ENCODE data around the gene CAD. TPM values are rescaled to one million over a fixed set of nuclear protein-coding genes. Genes with fewer than 3 reads are reported as not detected.

CAD gene
- total RNA-seq, 1 donor: 30.8 TPM

DNA sequence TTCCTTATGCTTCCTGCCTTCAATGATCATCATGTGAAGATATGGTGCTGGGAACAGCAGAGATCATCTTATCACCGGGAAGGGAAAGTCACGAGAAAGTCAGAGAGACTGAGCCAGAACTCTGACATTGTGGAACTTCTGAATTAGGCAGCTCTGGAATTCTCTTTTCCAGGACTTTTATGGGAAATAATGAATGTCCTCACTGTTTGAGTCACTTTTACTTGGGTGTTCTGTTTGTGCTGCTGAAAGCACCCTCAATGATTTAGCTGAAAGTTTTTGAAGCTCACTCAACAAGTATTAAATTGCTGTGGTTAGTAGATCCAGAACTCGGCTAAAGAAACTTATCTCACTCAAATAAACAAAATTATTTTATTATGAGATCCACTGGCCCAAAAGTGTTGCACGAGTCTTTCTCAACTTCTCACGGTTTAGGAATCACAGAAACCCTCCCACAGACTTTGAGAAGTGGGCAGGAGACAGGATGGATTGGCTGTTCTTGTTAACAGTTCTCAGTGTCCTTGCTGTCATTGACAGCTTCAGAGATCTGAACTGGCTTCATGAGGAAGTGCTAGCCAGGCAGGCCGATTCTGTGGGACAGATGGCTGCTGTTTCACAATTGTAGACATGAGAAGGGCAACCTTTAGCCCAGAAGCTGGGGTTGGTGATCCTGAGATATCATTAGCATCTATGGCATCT lies 31.7 kb upstream of the CAD start:
- Histone ChIP-seq H3K79me2 (ENCODE audit: insufficient read depth, low read length) (no peaks in the 10 kb centered on the region), H3K4me2 (ENCODE audit: insufficient read depth, low read length) (peak overlapping the region; percentile 42), H4K20me1 (ENCODE audit: insufficient read depth, low read length) (no peaks in the 10 kb centered on the region), H3K9me3 (ENCODE audit: low read depth, low read length) (no peaks in the 10 kb centered on the region), H2AFZ (ENCODE audit: low read length) (peak overlapping the region; percentile 20), H3K4me1 (ENCODE audit: insufficient read depth, low read length) (peaks cover 73% of the 10 kb centered on the region), H3K36me3 (ENCODE audit: insufficient read depth, low read length) (no peaks in the 10 kb centered on the region), H3K27ac (ENCODE audit: low read depth, low read length) (peak overlapping the region; percentile 90), H3K27me3 (ENCODE audit: insufficient read depth, low read length) (no peaks in the 10 kb centered on the region), H3K4me3 (ENCODE audit: insufficient read depth, low read length) (peak overlapping the region; percentile 9)
- peak; percentile 81 for DNase-seq (ENCODE audit: insufficient read length, low spot score, missing footprints)
- no peak for TF ChIP-seq CTCF (IDR thresholded peaks at IDR 0.05; ENCODE audit: extremely low read depth, low read depth, low read length)

DNA sequence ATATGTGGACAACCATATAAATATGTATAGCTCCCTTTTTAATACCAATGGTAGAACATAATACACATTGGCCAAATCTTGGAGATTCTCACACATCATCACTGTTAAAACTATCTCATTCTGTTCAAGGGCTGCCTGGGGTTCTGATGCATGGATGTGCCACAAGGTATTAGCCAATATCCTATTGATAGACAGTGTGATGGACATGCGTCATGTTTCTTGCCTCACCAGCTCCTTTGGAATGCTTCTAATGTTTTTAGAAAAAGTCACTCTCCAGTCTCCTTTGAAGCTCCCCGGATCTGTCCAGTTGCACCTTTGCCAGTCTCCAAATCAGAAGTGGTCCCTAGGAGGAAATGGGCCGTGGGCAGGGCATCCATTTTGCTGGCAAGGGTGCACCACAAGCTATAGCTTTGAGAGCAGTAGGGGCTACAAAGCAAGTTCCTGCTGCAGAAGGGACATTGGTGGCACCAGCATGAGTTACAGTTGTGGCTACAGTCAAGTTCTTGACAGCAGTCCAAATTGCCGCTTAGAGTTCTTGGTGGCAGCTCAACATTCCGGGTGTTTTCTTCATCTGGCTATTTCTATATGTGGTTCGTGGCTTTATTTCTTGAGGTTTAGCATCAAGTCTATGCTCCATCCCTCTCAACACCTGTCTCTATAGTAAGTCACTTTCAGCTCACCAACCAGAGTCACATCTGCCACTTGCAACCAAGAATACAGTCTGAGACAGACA lies 30.4 kb upstream of the CAD start:
- H3K79me2 ChIP-seq (ENCODE audit: insufficient read depth, low read length): no peaks in the 10 kb centered on the region
- H3K4me2 ChIP-seq (ENCODE audit: insufficient read depth, low read length): no peak overlapping the region
- H3K4me3 ChIP-seq (ENCODE audit: insufficient read depth, low read length): no peak overlapping the region
- H3K27ac ChIP-seq (ENCODE audit: low read depth, low read length): peak overlapping the region; percentile 90
- H3K27me3 ChIP-seq (ENCODE audit: insufficient read depth, low read length): no peaks in the 10 kb centered on the region
- TF ChIP-seq CTCF (IDR thresholded peaks at IDR 0.05; ENCODE audit: extremely low read depth, low read depth, low read length): no peak
- no peak overlapping the region for H2AFZ ChIP-seq (ENCODE audit: low read length)
- no peaks in the 10 kb centered on the region for H3K36me3 ChIP-seq (ENCODE audit: insufficient read depth, low read length)
- no peaks in the 10 kb centered on the region for H3K9me3 ChIP-seq (ENCODE audit: low read depth, low read length)
- H3K4me1 ChIP-seq (ENCODE audit: insufficient read depth, low read length): peaks cover 60% of the 10 kb centered on the region
- no peaks in the 10 kb centered on the region for H4K20me1 ChIP-seq (ENCODE audit: insufficient read depth, low read length)
- no peak for DNase-seq (ENCODE audit: insufficient read length, low spot score, missing footprints)

DNA sequence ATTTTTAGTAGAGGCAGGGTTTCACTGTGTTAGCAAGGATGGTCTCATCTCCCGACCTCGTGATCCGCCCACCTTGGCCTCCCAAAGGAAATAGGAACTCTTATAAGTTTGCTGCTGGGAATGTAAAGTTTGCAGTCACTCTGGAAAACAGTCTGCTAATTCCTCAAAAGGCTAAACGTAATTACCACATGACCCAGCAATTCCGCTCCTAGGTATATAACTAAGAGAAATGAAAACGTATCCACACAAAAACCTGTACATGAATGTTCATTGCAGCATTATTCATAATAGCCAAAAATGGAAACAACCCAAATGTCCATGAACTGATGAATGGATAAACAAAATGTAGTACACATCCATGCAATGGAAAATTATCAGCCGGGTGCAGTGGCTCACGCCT lies 27.2 kb upstream of the CAD start:
- Histone ChIP-seq H3K9me3 (ENCODE audit: low read depth, low read length) (no peaks in the 10 kb centered on the region), H4K20me1 (ENCODE audit: insufficient read depth, low read length) (no peaks in the 10 kb centered on the region), H3K27ac (ENCODE audit: low read depth, low read length) (no peak overlapping the region), H2AFZ (ENCODE audit: low read length) (no peak overlapping the region), H3K4me1 (ENCODE audit: insufficient read depth, low read length) (peaks cover 31% of the 10 kb centered on the region), H3K36me3 (ENCODE audit: insufficient read depth, low read length) (no peaks in the 10 kb centered on the region), H3K79me2 (ENCODE audit: insufficient read depth, low read length) (no peaks in the 10 kb centered on the region), H3K4me3 (ENCODE audit: insufficient read depth, low read length) (no peak overlapping the region), H3K27me3 (ENCODE audit: insufficient read depth, low read length) (no peaks in the 10 kb centered on the region), H3K4me2 (ENCODE audit: insufficient read depth, low read length) (no peak overlapping the region)
- no peak for DNase-seq (ENCODE audit: insufficient read length, low spot score, missing footprints)
- no peak for TF ChIP-seq CTCF (IDR thresholded peaks at IDR 0.05; ENCODE audit: extremely low read depth, low read depth, low read length)

DNA sequence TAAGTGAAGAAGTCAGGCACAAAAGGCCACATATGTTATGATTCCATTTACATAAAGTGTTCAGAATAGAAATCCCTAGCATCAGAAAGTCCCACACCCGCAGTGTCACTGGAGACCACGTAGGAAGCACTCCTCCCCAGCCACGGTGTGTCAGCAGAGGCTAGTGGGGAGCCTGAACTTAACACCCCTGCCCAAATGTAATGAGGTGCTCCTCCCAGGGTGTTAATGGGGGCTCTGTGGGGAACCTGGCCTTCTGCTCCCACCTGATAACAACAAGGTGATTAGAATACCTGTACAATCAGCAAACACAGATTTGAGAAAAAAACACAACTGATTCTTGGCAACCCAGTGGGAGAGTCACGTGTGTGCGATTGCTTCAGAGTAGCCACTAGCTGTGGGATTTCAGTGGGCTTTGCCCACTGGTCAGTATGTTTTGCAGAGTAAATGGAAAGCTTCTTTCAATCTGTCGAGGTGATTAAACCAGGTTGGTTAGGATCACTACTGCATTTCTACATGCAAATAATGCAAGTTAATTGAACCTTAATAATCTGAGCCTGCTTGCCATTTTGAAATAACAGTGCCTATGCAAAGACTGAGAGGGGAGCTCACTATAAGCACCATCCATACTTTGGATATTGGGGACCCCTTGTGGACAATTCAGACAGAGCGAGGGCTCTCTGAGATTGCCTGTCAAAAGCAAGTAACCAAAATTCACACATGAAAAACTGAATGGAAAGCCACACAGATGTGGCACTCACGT lies 25.9 kb upstream of the CAD start:
- TF ChIP-seq CTCF (IDR thresholded peaks at IDR 0.05; ENCODE audit: extremely low read depth, low read depth, low read length): peak; percentile 86
- no peak overlapping the region for H3K4me3 ChIP-seq (ENCODE audit: insufficient read depth, low read length)
- DNase-seq (ENCODE audit: insufficient read length, low spot score, missing footprints): peak; percentile 78
- H3K9me3 ChIP-seq (ENCODE audit: low read depth, low read length): no peaks in the 10 kb centered on the region
- no peak overlapping the region for H3K27ac ChIP-seq (ENCODE audit: low read depth, low read length)
- H2AFZ ChIP-seq (ENCODE audit: low read length): no peak overlapping the region
- H3K4me1 ChIP-seq (ENCODE audit: insufficient read depth, low read length): peaks cover 21% of the 10 kb centered on the region
- H3K4me2 ChIP-seq (ENCODE audit: insufficient read depth, low read length): no peak overlapping the region
- H4K20me1 ChIP-seq (ENCODE audit: insufficient read depth, low read length): no peaks in the 10 kb centered on the region
- no peaks in the 10 kb centered on the region for H3K36me3 ChIP-seq (ENCODE audit: insufficient read depth, low read length)
- H3K79me2 ChIP-seq (ENCODE audit: insufficient read depth, low read length): no peaks in the 10 kb centered on the region
- H3K27me3 ChIP-seq (ENCODE audit: insufficient read depth, low read length): no peaks in the 10 kb centered on the region

Measured in osteoblast (primary cell).